Measurements from ENCODE around the gene MPL. TPM values are rescaled to one million over a fixed set of nuclear protein-coding genes. Genes with fewer than 3 reads are reported as not detected.

The MPL gene
- total RNA-seq, 2 donors from 2014 or later: 0.39 TPM; not detected in 1

- no peak for DNase-seq (ENCODE audit: low spot score)
- H3K27me3 ChIP-seq: no peaks in the 10 kb centered on the region
- peaks cover 0 to 26% of the 10 kb centered on the region in 2 donors for H3K4me1 ChIP-seq
- no peaks in the 10 kb centered on the region for H3K36me3 ChIP-seq
- no peaks in the 10 kb centered on the region for H3K9me3 ChIP-seq
- no peak for TF ChIP-seq CTCF (IDR thresholded peaks at IDR 0.05)
- H3K27ac ChIP-seq: no peak overlapping the region
- H3K4me3 ChIP-seq: no peak overlapping the region
These were observed 2.9 kb downstream of the MPL start for GRCh38 chr1:43340559-43340958.

- H3K36me3 ChIP-seq: no peaks in the 10 kb centered on the region
- H3K4me3 ChIP-seq: no peak overlapping the region
- H3K9me3 ChIP-seq: no peaks in the 10 kb centered on the region
- TF ChIP-seq CTCF (IDR thresholded peaks at IDR 0.05): no peak
- peaks cover 0 to 48% of the 10 kb centered on the region in 2 donors for H3K4me1 ChIP-seq
- no peaks in the 10 kb centered on the region for H3K27me3 ChIP-seq
- peak overlapping the region; percentile 87 to 91 for H3K27ac ChIP-seq
- no peak for DNase-seq (ENCODE audit: low spot score)
These were observed 6.7 kb downstream of the MPL start for GRCh38 chr1:43344267-43344850.

DNA sequence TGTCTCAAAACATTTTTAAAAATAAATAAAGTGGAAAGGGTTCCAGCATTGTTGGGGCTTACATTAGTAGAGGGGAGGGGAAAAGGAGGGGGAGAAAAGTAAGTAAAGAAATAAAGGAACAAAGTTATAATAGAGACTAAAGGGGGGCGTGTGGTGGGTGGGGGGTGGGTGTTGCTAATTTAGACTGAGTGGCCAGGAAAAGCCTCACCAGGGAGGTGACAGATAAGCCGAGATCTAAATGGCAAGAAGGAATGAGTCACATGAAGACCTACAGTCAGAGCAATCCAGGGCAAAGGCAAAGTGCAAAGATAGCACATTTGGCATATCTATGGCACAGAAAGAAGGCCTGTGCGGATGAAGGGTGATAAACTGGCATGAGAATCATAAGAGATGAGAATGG lies 7.5 kb downstream of the MPL start:
- Histone ChIP-seq H3K9me3 (no peaks in the 10 kb centered on the region), H3K27ac (peak overlapping the region; percentile 87 to 91), H3K36me3 (no peaks in the 10 kb centered on the region), H3K27me3 (no peaks in the 10 kb centered on the region), H3K4me3 (no peak overlapping the region), H3K4me1 (peaks cover 0 to 55% of the 10 kb centered on the region in 2 donors)
- DNase-seq (ENCODE audit: low spot score): no peak
- TF ChIP-seq CTCF (IDR thresholded peaks at IDR 0.05): no peak

DNA sequence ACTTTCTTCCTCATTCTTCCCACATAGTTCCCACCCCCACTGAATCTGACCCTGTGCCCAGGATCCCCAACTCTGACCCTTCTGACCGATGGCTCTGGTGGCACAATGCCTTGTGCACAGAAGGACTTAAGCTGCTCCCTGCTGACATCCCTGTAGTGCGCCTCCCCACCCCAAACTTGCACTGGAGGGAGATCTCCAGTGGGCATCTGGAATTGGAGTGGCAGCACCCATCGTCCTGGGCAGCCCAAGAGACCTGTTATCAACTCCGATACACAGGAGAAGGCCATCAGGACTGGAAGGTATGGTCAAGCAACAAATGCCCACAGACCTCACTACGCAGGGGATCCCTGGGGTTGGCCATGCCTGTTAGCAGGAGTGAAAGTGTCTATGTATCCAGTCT lies 9.0 kb downstream of the MPL start:
- Histone ChIP-seq H3K4me1 (peaks cover 0 to 58% of the 10 kb centered on the region in 2 donors), H3K9me3 (no peaks in the 10 kb centered on the region), H3K27me3 (no peaks in the 10 kb centered on the region), H3K27ac (peak overlapping the region; percentile 87 to 91), H3K36me3 (no peaks in the 10 kb centered on the region), H3K4me3 (no peak overlapping the region)
- no peak for TF ChIP-seq CTCF (IDR thresholded peaks at IDR 0.05)
- no peak for DNase-seq (ENCODE audit: low spot score)

DNA sequence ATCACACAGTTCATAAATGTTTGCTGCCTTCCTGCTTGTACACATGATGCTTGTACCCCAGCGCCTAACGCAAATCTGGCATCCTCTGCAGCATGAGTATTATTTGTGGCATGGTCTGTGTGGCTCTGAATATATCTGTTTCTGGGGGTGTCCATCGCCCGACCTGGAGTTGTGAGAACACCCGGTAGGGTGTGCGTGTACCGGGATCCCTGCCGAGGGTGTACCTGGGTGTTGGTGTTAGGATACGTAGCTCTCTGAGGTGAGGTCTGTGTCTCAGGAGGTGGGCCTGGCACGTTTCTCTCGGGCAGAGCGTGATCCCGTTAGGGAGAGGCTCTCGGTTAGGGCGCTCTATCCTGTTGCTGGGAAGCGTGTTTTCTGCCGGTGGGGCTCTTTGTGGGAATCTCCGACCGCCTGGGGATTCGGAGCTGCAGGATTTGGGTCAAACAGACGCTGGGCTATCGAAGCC lies 10.8 kb downstream of the MPL start:
- H3K4me1 ChIP-seq: peaks cover 0 to 52% of the 10 kb centered on the region in 2 donors

More for the DNA sequence above, 10.8 kb downstream of the MPL start:
- no peaks in the 10 kb centered on the region for H3K27me3 ChIP-seq
- TF ChIP-seq CTCF (IDR thresholded peaks at IDR 0.05): no peak
- peak overlapping the region; percentile 41 to 54 for H3K4me3 ChIP-seq
- H3K9me3 ChIP-seq: no peaks in the 10 kb centered on the region
- peak overlapping the region; percentile 87 to 91 for H3K27ac ChIP-seq
- no peak for DNase-seq (ENCODE audit: low spot score)
- no peaks in the 10 kb centered on the region for H3K36me3 ChIP-seq

All from right atrium auricular region (tissue), 2 donors.